ENCODE data around the gene PPP6R3. TPM values are rescaled to one million over a fixed set of nuclear protein-coding genes. Genes with fewer than 3 reads are reported as not detected.

The PPP6R3 gene
- polyA plus RNA-seq, 1 of the 3 experiments (the other 2 are of a cell fraction) = 28.1 TPM

DNA sequence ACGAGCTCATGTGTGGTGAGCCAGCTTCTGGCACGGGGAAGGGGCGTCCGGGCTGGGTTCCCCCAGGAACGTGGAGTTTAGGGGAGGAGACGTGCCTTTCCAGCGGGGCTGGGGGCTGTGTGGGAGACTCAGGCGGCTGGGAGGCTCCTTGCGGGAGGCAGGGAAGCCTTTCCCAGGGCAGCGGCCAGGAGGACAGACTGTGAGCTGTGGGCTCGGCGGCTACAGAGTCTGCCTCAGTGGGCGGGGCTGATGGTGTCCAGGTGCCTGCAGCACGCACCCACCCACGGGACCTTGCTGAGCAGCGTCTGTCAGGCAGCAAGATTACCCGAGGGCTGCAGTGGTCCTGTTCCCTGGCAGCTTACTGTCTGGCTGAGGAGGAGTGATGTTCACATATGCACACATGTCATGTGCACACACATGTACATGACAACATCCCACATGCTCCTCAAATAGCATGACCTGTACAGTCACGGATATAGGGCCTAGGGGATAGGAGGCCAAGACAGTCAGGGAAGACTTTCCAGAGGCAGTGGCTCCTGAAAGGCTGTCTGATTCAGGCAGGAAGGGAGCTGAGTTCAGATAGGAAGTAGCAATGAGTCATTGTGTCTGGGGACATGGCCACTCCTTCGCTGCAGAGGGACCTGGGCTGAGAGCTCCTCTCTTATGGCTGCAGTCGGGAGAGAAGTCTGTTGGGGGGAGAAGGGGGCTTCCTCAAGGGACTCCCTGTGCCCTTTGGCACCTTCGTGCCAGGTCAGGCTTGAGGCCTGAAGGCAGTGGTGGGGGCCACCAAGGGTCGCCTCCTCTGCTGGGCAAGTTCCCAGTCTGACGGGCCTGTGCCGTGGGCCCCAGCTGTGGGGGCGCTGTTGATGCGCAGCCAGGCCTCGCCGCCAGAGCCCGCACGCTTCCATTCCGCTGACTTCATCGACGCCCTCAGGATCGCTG lies 23.3 kb upstream of the PPP6R3 start (continued):
- TF ChIP-seq RFX5 (IDR thresholded peaks at IDR 0.05; ENCODE audit: low read length) (no peak), GATA2 (CRISPR knock-in tag; IDR thresholded peaks at IDR 0.05) (no peak), MEF2A (IDR thresholded peaks at IDR 0.05; ENCODE audit: borderline replicate concordance, low read depth) (no peak), RCOR1 (IDR thresholded peaks at IDR 0.05; ENCODE audit: low read length) (no peak)
- TF ChIP-seq, protein P1, sequence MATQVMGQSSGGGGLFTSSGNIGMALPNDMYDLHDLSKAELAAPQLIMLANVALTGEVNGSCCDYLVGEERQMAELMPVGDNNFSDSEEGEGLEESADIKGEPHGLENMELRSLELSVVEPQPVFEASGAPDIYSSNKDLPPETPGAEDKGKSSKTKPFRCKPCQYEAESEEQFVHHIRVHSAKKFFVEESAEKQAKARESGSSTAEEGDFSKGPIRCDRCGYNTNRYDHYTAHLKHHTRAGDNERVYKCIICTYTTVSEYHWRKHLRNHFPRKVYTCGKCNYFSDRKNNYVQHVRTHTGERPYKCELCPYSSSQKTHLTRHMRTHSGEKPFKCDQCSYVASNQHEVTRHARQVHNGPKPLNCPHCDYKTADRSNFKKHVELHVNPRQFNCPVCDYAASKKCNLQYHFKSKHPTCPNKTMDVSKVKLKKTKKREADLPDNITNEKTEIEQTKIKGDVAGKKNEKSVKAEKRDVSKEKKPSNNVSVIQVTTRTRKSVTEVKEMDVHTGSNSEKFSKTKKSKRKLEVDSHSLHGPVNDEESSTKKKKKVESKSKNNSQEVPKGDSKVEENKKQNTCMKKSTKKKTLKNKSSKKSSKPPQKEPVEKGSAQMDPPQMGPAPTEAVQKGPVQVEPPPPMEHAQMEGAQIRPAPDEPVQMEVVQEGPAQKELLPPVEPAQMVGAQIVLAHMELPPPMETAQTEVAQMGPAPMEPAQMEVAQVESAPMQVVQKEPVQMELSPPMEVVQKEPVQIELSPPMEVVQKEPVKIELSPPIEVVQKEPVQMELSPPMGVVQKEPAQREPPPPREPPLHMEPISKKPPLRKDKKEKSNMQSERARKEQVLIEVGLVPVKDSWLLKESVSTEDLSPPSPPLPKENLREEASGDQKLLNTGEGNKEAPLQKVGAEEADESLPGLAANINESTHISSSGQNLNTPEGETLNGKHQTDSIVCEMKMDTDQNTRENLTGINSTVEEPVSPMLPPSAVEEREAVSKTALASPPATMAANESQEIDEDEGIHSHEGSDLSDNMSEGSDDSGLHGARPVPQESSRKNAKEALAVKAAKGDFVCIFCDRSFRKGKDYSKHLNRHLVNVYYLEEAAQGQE (IDR thresholded peaks at IDR 0.05; ENCODE audit: low read depth, low read length) = no peak
- TF ChIP-seq, protein P2, sequence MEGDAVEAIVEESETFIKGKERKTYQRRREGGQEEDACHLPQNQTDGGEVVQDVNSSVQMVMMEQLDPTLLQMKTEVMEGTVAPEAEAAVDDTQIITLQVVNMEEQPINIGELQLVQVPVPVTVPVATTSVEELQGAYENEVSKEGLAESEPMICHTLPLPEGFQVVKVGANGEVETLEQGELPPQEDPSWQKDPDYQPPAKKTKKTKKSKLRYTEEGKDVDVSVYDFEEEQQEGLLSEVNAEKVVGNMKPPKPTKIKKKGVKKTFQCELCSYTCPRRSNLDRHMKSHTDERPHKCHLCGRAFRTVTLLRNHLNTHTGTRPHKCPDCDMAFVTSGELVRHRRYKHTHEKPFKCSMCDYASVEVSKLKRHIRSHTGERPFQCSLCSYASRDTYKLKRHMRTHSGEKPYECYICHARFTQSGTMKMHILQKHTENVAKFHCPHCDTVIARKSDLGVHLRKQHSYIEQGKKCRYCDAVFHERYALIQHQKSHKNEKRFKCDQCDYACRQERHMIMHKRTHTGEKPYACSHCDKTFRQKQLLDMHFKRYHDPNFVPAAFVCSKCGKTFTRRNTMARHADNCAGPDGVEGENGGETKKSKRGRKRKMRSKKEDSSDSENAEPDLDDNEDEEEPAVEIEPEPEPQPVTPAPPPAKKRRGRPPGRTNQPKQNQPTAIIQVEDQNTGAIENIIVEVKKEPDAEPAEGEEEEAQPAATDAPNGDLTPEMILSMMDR (IDR thresholded peaks at IDR 0.05) = no peak

DNA sequence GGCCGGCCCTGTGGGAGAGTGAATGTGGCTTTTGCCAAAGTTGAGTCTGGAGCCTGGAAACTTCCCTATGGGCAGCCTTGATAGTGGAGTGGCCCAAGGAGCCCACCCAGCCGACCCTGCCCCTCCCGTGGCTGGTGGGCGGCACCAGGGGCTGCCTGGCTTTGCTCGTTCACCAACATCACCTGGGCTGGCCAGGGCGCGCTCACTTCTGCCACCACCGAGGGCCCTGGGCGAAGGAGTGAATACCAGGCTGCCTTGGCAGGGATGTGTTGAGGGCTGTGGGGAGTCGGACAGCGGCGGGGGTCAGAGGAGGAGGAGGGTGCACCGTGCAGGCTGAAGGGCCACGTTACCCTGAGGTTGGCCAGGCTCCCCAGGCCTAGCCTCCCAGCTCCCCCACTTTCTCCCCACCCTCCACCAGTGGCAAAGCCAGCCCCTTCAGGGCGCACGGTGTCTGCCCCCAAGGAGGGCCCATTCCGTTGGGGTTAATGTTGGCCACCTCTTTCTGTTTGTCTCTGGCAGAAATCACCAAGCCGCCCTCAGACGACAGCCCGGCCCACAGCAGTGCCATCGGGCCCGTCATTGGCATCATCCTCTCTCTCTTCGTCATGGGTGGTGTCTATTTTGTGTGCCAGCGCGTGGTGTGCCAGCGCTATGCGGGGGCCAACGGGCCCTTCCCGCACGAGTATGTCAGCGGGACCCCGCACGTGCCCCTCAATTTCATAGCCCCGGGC lies 22.5 kb upstream of the PPP6R3 start:
- CTCF ChIA-PET = no interaction called here
- POLR2A ChIA-PET = interaction anchor here (0.9 kb wide), 1 partner anchor 17 kb away, joined by 4 read pairs; no protein-coding TSS in a partner anchor
- Histone ChIP-seq H3K9me2 (no peaks in the 10 kb centered on the region), H3K4me3 (ENCODE audit: low read depth in 2 of 2, low read length in 1 of 2) (no peak overlapping the region), H3K4me1 (ENCODE audit: control insufficient read depth in 1 of 2, insufficient read depth in 2 of 2, low read depth in 1 of 2, low read length in 1 of 2) (peaks cover 24 to 34% of the 10 kb centered on the region in 2 experiments; a peak in 3 of 4 replicates), H3K27me3 (ENCODE audit: insufficient read depth) (no peaks in the 10 kb centered on the region), H3K9ac (no peak overlapping the region), H3K36me3 (replicated peaks in 1 of 2; ENCODE audit: control insufficient read depth in 1 of 2, insufficient read depth in 2 of 2, low read length in 1 of 2) (peaks cover 0 to 24% of the 10 kb centered on the region in 2 experiments), H3K27ac (ENCODE audit: low read depth in 2 of 2, low read length in 1 of 2) (peak overlapping the region in 1 of 2 experiments; percentile 40; a peak in 1 of 4 replicates), H2AFZ (ENCODE audit: low read depth) (peak overlapping the region; percentile 87; the same call in 1 of the 2 replicates), H3F3A (replicated peaks; ENCODE audit: insufficient read depth) (peaks cover 13% of the 10 kb centered on the region), H4K20me1 (ENCODE audit: insufficient read depth) (no peaks in the 10 kb centered on the region), H3K79me2 (ENCODE audit: insufficient read depth) (no peaks in the 10 kb centered on the region), H3K9me3 (no peaks in the 10 kb centered on the region), H3K4me2 (no peak overlapping the region)
- WGBS (ENCODE audit: low lambda C conversion rate) = 93% methylated on average over 20 of the region's 34 CpGs
- DNase-seq = no peak
- TF ChIP-seq, protein P3, sequence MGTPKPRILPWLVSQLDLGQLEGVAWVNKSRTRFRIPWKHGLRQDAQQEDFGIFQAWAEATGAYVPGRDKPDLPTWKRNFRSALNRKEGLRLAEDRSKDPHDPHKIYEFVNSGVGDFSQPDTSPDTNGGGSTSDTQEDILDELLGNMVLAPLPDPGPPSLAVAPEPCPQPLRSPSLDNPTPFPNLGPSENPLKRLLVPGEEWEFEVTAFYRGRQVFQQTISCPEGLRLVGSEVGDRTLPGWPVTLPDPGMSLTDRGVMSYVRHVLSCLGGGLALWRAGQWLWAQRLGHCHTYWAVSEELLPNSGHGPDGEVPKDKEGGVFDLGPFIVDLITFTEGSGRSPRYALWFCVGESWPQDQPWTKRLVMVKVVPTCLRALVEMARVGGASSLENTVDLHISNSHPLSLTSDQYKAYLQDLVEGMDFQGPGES (IDR thresholded peaks at IDR 0.05; ENCODE audit: low read depth, low read length) = no peak
- TF ChIP-seq FOXM1 (IDR thresholded peaks at IDR 0.05; ENCODE audit: low read depth) = no peak
- no peak for TF ChIP-seq RAD21 (IDR thresholded peaks at IDR 0.05; ENCODE audit: low read length)
- TF ChIP-seq, protein P4, sequence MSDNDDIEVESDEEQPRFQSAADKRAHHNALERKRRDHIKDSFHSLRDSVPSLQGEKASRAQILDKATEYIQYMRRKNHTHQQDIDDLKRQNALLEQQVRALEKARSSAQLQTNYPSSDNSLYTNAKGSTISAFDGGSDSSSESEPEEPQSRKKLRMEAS (IDR thresholded peaks at IDR 0.05; ENCODE audit: low read depth) = no peak
- TF ChIP-seq TEAD4 (IDR thresholded peaks at IDR 0.05; ENCODE audit: borderline replicate concordance, insufficient read depth) = no peak
- no peak for TF ChIP-seq SIN3A (IDR thresholded peaks at IDR 0.05; ENCODE audit: borderline replicate concordance, low read depth, low read length)
- no peak for TF ChIP-seq RXRA (IDR thresholded peaks at IDR 0.05; ENCODE audit: borderline replicate concordance, low read depth)
- TF ChIP-seq NRF1 (IDR thresholded peaks at IDR 0.05; ENCODE audit: low read depth, low read length) = no peak
- TF ChIP-seq YY1 (IDR thresholded peaks at IDR 0.05; ENCODE audit: low read depth) = no peak
- no peak for TF ChIP-seq POLR2AphosphoS5 (IDR thresholded peaks at IDR 0.05; ENCODE audit: low read depth, low read length)
- no peak for TF ChIP-seq TAF1 (IDR thresholded peaks at IDR 0.05; ENCODE audit: borderline replicate concordance, low read depth, low read length)
- TF ChIP-seq, protein P5, sequence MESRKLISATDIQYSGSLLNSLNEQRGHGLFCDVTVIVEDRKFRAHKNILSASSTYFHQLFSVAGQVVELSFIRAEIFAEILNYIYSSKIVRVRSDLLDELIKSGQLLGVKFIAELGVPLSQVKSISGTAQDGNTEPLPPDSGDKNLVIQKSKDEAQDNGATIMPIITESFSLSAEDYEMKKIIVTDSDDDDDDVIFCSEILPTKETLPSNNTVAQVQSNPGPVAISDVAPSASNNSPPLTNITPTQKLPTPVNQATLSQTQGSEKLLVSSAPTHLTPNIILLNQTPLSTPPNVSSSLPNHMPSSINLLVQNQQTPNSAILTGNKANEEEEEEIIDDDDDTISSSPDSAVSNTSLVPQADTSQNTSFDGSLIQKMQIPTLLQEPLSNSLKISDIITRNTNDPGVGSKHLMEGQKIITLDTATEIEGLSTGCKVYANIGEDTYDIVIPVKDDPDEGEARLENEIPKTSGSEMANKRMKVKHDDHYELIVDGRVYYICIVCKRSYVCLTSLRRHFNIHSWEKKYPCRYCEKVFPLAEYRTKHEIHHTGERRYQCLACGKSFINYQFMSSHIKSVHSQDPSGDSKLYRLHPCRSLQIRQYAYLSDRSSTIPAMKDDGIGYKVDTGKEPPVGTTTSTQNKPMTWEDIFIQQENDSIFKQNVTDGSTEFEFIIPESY (IDR thresholded peaks at IDR 0.05; ENCODE audit: borderline replicate concordance, low read depth) = no peak
- TF ChIP-seq NFIC (IDR thresholded peaks at IDR 0.05; ENCODE audit: borderline replicate concordance) = no peak
- TF ChIP-seq MEF2A (IDR thresholded peaks at IDR 0.05; ENCODE audit: borderline replicate concordance, low read depth) = no peak
- TF ChIP-seq EZH2phosphoT487 (IDR thresholded peaks at IDR 0.05; ENCODE audit: borderline replicate concordance, low read depth) = no peak

All from SK-N-SH (cell line).